Panc1 (cell line): ENCODE results near the gene GPC3. TPM values are rescaled to one million over a fixed set of nuclear protein-coding genes. Genes with fewer than 3 reads are reported as not detected.

Source experiments
- ATAC-seq: fragments of 200-7000 bp; cut with Tn5 transposase; 2 replicates; pipeline ENCODE4 v1.9.1; 2020; ENCODE audit warnings: mild to moderate bottlenecking, moderate library complexity
- BruUV-seq: library from RNA; stranded (reverse); fragments of 400-500 nt; replicated peaks from 2 replicates; lab custom pipeline; 2021; lab: Mats Ljungman, UMichigan
- CTCF ChIA-PET: fragments of 300-600 bp; sonication (Branson Sonifier 250); formaldehyde crosslinking; loops from one replicate; lab custom pipeline; 2022; ENCODE audit warnings: antibody characterized with exemption; lab: Charles Lee
- POLR2A ChIA-PET: fragments of 300-600 bp; sonication (Branson Sonifier 250); formaldehyde crosslinking; loops from one replicate; lab custom pipeline; 2022; ENCODE audit warnings: antibody characterized with exemption; lab: Charles Lee
- DNase-seq: peaks from one replicate; pipeline ENCODE4 v3.0.0-alpha.2; 2010; ENCODE audit warnings: low read depth, low spot score
- H3K27ac ChIP-seq: 2 replicates; pipeline ENCODE4 v1.5.1; 2011; ENCODE audit warnings: mild to moderate bottlenecking, low read length, inconsistent platforms
- H3K27me3 ChIP-seq: fragments of 200-500 bp; sonication (Bioruptor generic); 2 replicates; pipeline ENCODE4 v1.6.0; 2014; ENCODE audit warnings: low read length, inconsistent platforms; ENCODE audit not compliant: control insufficient read depth, insufficient read depth
- H3K36me3 ChIP-seq: fragments of 200-500 bp; sonication (Bioruptor generic); 2 replicates; pipeline ENCODE4 v1.5.1; 2014; ENCODE audit warnings: inconsistent platforms, mild to moderate bottlenecking, low read length, moderate library complexity; ENCODE audit not compliant: control insufficient read depth, insufficient read depth
- H3K4me1 ChIP-seq: 2 replicates; pipeline ENCODE4 v1.5.1; 2011; ENCODE audit warnings: inconsistent platforms, mild to moderate bottlenecking, low read length, moderate library complexity; ENCODE audit not compliant: control insufficient read depth, insufficient read depth
- H3K4me3 ChIP-seq, 2 experiments: 2 replicates each; pipeline ENCODE4 v1.5.1; 2011 to 2012; ENCODE audit warnings: low read depth in 2 of 2, low read length in 2 of 2, mild to moderate bottlenecking in 2 of 2, inconsistent platforms in 1 of 2, moderate library complexity in 1 of 2
- H3K9me3 ChIP-seq: fragments of 200-500 bp; sonication (Bioruptor generic); 2 replicates; pipeline ENCODE4 v1.5.1; 2014; ENCODE audit warnings: low read depth, mild to moderate bottlenecking, inconsistent platforms, low read length, moderate library complexity; ENCODE audit not compliant: control insufficient read depth, insufficient read depth
- CTCF ChIP-seq: fragments of 450-650 bp; IDR thresholded peaks from 2 replicates; pipeline ENCODE4 v1.5.1; 2017; ENCODE audit warnings: mild to moderate bottlenecking
- POLR2AphosphoS5 ChIP-seq: IDR thresholded peaks from 2 replicates; pipeline ENCODE4 v1.6.1; 2012; ENCODE audit warnings: mild to moderate bottlenecking, low read depth, low read length, moderate library complexity
- REST ChIP-seq, 2 experiments: IDR thresholded peaks; 2 replicates each; pipeline ENCODE4 v1.6.1; 2011 to 2012; ENCODE audit warnings: low read depth in 2 of 2, control low read depth in 1 of 2, low read length in 1 of 2, mild to moderate bottlenecking in 1 of 2, moderate library complexity in 1 of 2; ENCODE audit not compliant: insufficient read depth in 1 of 2
- SIN3A ChIP-seq: IDR thresholded peaks from 2 replicates; pipeline ENCODE4 v1.6.1; 2012; ENCODE audit warnings: low read depth, mild to moderate bottlenecking, low read length, moderate library complexity, borderline replicate concordance; ENCODE audit not compliant: insufficient read depth
- TCF7L2 ChIP-seq: IDR thresholded peaks from 2 replicates; pipeline ENCODE4 v1.6.1; 2011; ENCODE audit warnings: mild to moderate bottlenecking, low read depth, low read length, inconsistent platforms
- in situ Hi-C: cut with HindIII; loops from 2 replicates; pipeline ENCODE4 v1.10.0; 2016; ENCODE audit warnings: low sequenced_read_pairs, low pct_unique_long_range_greater_than_20kb
- intact Hi-C: fragments of 100-400 bp; cut with micrococcal nuclease; formaldehyde crosslinking; loops from one replicate; pipeline ENCODE4 v1.10.0; 2022; ENCODE audit not compliant: unreplicated experiment
- total RNA-seq: library from RNA; stranded (reverse); gene quantifications from one replicate; pipeline ENCODE4 v1.2.1, GENCODE V29; 2021; ENCODE audit not compliant: unreplicated experiment

The GPC3 gene
- total RNA-seq, 1 experiment from 2014 or later = 0.95 TPM

- no peak overlapping the region for H3K4me3 ChIP-seq
- ATAC-seq (no peak), DNase-seq (no peak)
- no peaks in the 10 kb centered on the region for H3K9me3 ChIP-seq
- no peaks in the 10 kb centered on the region for H3K36me3 ChIP-seq
- CTCF ChIA-PET = interaction anchor here (0.6 kb wide), 1 partner anchor 22 kb away, joined by 4 read pairs; no protein-coding TSS in a partner anchor
- POLR2A ChIA-PET = no interaction called here
- no peaks in the 10 kb centered on the region for H3K27me3 ChIP-seq
- TF ChIP-seq SIN3A = no peak
- no peak for TF ChIP-seq CTCF
- no peak for TF ChIP-seq REST (IDR thresholded peaks at IDR 0.05; ENCODE audit: insufficient read depth in 1 of 2, low read depth in 2 of 2, low read length in 1 of 2)
- no peak for TF ChIP-seq POLR2AphosphoS5
- no peak for TF ChIP-seq TCF7L2
- no TSS peak for BruUV-seq
- in situ Hi-C loops = no loop called here
- intact Hi-C loops = no loop called here
- H3K27ac ChIP-seq = no peak overlapping the region
- no peaks in the 10 kb centered on the region for H3K4me1 ChIP-seq
Measured at GRCh38 chrX:133646719-133647116, 338.7 kb downstream of the GPC3 start.

- intact Hi-C loops = no loop called here
- ATAC-seq = no peak
- Histone ChIP-seq H3K4me1 (no peaks in the 10 kb centered on the region), H3K9me3 (no peaks in the 10 kb centered on the region), H3K27ac (no peak overlapping the region), H3K4me3 (no peak overlapping the region), H3K36me3 (no peaks in the 10 kb centered on the region), H3K27me3 (no peaks in the 10 kb centered on the region)
- CTCF ChIA-PET = no interaction called here
- in situ Hi-C loops = no loop called here
- POLR2A ChIA-PET = no interaction called here
- TF ChIP-seq TCF7L2 = no peak
- TF ChIP-seq REST (IDR thresholded peaks at IDR 0.05; ENCODE audit: insufficient read depth in 1 of 2, low read depth in 2 of 2, low read length in 1 of 2) = no peak
- TF ChIP-seq SIN3A = no peak
- TF ChIP-seq POLR2AphosphoS5 = no peak
- TF ChIP-seq CTCF = no peak
- BruUV-seq = no TSS peak
- DNase-seq = no peak
Measured at GRCh38 chrX:133645977-133646718, 339.2 kb downstream of the GPC3 start.
